GM19043 (cell line): ENCODE measurements around the gene PABPN1L.
"Not testable (repeated sequence)": the region's sequence is repeated elsewhere in the genome, so short reads cannot be mapped to it uniquely, and the experiment has no call there.

Experiments
- ATAC-seq: cut with Tn5 transposase; IDR thresholded peaks from one replicate; pipeline ENCODE4 v1.9.1; 2021; ENCODE audit warnings: low read depth; ENCODE audit not compliant: unreplicated experiment

The PABPN1L gene

DNA sequence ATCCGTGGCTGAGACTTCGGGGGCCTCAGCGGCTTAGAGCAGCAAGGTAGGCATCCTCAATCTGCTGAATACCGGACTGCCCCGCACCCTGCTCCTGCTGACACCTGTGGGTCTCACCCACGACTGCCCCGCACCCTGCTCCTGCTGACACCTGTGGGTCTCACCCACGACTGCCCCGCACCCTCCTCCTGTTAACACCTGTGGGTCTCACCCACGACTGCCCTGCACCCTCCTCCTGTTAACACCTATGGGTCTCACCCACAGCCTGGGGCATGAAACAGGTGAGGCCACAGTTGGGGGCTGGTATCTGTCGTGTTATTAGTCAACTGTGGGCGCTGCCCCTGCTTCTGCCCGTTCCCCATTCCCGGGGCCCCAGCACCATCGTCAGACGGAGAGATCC lies 36.3 kb upstream of the PABPN1L start:
- ATAC-seq, result no peak

DNA sequence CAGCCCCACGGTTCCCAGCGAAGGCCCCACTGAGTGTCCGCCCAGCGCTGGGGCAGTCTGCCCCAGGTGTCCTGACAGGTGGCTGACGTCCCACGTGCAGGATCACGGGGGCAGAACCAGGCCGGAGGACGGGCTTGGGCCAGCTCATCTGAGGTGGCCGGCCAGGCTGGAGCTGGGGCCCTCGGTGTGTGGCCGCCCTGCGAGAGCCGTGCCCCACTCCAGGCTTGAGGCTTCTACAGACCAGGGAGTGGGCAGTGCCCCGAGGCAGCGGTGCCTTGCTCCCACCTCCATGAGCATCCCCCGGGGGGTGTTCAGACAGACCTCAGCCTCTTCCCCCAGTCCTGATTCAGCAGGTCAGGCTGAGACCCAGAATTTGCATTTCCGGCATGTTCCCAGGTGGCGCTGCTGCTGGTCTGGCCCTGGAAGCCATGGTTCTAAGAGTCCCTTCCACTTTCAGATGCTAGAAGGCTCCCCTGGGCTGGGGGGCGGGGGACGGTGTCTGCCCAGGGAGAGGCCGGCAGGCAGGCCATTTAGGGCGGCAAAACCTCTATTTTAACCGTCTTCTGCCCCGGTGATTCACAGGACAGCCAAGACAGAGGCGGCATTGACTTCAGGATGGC lies 35.4 kb upstream of the PABPN1L start:
- ATAC-seq, result no peak

DNA sequence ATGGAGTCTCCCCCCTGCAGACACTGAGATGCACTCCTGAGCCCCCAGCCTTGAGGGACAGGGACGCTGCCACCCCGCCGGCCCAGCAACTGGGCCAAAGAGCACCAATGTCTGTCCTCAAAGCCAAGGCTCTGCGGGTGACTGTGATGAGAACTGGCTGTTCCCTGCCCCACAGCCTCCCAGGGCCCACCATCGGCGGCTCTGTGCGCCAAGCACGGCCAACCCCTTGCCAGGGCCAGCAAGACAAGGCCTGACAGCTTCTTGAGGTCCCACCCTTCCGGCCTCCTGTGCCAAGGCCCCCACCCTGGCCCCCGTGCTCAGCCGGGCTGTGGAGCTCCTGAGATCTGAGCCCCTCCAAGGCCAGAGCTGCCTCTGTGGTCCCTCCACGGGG lies 34.2 kb upstream of the PABPN1L start:
- no peak for ATAC-seq

DNA sequence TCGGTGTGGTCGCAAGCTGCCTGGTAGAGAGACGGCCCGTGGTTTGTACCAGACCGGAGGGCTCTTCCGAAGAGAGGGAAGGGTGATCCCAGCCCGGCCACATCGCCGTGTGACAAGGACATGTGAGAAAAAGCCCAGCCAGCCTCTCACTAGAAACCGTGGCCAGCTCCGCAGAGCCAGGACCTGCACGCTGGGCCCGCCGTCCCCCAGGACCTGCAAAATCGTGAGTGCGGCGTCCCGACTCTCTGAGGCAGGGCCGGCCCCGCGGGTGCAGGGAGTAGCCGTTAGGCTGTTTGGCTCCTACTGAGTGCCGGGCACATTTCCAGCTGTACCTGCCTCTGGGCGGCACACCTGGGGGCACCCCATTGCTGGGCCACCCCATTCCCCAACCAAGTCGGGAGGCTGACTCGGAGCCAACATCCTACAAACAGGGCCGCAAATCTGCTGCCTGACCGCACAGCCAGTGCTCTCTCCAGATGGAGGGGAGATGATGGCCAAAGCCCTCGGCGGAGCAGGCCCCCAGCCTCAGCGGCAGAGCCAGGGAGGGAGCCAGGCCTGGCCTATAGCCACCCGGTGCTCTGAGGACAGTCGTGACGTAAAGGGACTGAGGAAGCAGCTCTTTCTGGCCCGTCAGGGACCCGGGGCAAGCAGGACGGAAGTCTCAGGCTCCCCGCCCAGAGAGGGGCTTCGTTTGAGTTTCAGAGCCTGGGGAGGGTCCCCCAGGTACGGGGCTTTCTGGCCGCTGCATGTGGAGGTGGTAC lies 33.6 kb upstream of the PABPN1L start:
- no peak for ATAC-seq

DNA sequence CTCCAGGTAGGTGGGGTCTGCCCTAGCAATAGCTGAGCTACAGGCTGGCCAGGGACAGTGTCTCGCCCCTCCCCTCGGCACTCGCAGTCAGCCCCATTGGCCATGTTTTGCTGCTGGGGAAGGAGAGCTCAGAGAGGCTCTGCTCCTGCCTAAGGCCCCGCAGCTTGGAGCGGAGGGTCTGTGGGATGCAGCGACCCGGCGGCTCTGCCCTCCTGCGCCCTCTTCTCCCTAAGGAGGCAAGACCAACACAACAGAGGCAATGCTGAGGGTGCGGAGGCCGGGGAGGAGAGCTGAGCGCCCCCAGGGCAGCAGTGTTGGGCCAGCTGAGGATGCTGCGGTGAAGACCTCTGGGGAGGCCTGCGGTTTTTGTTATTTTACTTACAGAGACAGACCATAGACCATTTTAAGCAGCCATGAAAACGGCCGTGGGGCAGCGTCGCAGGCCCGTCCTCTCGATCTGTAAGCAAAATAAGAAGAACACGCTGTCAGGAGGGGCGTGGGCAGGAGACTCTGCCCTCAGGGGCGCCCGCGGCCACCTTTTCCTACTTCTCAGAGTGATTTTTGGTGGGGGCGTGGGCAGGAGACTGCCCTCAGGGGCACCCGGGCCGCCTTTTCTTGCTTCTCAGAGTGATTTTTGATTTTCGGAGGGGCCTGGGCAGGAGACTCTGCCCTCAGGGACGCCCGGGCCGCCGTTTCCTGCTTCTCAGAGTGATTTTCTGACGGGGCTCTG lies 31.4 kb upstream of the PABPN1L start:
- ATAC-seq, result no peak

DNA sequence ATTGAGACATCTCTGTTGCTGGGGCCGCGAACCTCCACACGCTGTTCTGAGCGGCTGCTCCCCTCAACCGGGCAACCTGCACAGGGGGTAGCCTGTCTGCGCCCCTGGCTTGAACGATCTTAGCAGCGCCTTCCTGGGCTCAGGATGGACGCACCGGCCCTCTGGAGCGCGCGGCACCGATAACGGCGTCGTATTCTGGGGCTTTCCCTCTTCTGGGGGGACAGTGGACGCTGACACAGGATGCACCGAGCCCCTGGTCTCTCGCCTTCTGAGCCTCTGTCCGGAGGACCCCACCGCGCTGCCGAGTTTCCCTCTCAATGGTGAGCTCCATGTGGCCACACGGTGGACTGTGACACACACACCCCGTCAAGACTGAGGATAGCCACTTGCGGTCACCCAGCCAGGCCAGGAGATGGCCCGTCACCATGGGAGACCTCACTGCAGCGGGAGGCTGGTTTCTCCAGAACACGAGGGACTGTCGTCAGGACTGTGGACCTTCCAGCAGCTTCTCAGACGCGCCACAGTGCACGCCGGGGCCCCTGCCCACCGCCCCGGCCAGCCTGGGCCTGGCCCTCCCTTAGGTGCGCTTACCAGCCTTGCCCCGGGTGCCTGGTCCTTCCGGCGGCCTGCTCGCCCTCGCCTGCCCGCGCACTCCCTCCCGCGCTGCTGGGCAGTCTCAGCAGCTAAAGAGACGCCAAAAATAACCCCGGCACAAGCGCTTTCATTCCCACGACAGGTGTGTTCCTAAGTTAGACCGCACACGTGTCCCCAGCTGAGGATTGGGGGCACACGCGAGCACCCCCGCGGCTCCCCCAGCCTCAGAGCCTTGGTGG lies 30.0 kb upstream of the PABPN1L start:
- ATAC-seq, result no peak

DNA sequence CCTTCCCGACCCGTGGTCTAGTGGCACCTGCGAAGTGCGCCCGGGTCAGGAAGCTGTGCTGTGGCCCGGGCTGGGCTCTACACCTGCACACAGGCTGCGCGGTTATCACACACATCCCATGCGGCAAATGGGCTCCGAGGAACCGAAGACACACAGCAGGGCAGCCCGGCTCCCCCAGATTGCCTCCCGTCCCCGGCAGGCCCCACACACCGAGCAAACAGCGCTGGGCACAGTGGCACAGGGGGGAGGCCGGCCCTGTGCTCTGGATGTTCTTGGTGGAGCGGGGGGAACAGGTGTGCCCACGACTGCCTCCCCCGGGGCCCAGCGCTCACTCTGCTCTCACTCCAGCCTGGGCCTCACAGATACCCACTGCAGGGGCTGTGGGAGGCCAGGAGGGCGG lies 28.9 kb upstream of the PABPN1L start:
- no peak for ATAC-seq

DNA sequence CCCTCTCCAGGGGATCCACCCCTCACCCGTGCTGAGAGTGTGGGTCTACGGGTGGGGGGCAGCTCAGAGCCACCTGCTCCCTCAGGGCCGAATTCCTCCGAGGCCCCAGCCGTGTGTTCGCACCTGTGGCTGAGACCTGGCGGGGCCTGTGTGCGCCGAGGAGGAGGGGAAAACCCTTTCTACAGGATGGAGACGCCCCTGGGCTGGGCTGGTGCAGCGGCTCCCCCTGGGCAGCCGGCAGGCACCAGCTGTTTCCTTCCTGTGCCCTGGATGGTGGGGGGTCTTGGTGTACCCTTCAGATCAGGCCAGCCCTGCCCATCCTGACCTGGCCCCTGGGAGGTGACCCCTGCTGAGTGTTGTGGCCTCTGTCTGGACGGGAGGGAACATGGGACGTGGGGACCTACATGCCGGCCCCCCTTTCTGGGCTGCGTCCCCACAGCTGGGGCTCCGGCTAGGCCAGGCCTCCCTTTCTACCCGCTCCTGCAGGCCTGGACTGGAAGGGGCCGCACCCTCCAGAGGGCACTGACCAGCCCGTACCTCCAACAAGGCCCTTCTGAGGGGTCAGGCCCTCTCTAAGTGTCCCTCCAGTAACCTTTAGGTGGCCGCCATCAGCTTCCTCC lies 28.3 kb upstream of the PABPN1L start:
- no peak for ATAC-seq

DNA sequence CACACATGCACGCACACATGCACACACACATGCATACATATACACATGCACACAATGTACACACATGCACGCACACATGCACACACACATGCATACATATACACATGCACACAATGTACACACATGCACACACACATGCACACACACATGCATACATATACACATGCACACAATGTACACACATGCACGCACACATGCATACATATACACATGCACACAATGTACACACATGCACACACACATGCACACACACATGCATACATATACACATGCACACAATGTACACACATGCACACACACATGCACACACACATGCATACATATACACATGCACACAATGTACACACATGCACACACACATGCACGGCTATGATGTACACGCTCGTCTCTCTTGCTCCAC lies 27.8 kb upstream of the PABPN1L start:
- not testable (repeated sequence) for ATAC-seq

DNA sequence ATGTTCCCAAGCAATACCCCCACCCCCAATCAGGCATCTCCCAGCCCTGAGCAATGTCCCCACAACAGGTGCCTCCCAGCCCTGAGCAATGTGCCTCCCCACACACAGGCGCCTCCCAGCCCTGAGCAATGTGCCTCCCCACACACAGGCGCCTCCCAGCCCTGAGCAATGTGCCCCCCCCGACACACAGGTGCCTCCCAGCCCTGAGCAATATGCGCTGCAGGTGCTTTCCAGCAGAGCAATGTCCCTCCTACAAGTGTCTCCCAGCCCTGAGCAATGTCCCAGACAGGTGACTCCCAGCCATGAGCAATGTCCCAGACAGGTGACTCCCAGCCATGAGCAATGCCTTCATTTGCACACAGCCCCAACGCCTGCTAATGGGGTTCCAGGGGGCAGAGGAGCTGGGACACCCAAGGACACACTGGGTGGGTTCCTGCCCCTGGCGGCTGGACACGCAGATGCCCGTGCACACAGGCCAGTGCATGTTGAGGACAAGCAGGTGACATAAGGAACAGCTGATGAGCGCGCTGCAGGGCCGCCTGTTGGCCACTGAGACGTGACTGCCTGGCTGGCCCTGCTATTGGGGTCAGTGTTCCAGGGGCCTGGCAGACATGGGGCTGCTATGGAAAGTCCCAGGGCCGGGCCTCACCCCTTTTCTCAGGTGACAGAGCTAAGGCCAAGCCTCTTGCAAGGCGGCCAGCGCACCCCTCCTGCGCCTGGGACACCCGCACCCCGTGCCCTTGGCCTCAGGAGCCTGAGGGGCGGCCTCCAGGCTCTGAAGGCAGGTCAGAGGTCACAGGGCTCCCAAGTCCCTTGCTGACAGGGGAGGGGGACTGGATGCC lies 26.9 kb upstream of the PABPN1L start:
- ATAC-seq, result no peak

DNA sequence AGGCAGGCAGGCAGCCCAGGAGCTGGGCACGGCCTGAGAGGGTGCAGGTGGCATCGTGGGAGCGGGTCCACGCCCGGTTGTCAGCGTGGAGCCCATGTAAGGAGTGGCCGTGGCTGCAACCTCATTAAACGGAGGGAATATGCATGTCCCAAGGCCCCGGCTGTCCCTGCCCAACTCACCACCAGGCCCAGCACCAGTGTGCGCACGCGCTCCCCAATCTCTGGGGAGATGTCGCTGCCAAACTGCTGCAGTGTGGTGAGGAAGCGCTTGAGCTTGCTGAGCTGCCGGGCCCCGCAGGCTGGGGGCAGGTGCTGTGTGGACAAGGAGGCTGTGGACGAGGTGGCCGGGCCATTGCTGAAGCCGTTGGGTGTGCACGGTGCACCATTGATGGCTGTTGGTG lies 25.6 kb upstream of the PABPN1L start:
- ATAC-seq, result no peak

DNA sequence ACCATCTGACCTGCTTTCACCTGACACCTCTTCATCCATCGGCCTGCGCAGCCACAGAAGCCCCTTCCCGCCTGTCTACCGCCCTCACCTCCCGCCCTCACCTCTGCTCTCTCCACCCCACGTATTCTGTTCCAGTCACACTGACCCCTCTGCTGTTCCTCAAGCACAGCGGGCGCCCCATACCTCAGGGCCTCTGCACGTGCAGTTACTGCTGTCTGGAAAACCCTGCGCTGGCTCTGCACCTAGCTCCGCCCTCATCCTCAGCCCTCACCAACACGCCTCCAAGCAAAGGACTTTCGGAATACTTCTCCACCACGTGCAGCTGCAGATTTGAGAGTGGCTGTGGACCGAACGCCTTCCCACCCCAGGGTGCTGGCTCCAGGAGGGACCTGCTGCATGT lies 24.6 kb upstream of the PABPN1L start:
- no peak for ATAC-seq

DNA sequence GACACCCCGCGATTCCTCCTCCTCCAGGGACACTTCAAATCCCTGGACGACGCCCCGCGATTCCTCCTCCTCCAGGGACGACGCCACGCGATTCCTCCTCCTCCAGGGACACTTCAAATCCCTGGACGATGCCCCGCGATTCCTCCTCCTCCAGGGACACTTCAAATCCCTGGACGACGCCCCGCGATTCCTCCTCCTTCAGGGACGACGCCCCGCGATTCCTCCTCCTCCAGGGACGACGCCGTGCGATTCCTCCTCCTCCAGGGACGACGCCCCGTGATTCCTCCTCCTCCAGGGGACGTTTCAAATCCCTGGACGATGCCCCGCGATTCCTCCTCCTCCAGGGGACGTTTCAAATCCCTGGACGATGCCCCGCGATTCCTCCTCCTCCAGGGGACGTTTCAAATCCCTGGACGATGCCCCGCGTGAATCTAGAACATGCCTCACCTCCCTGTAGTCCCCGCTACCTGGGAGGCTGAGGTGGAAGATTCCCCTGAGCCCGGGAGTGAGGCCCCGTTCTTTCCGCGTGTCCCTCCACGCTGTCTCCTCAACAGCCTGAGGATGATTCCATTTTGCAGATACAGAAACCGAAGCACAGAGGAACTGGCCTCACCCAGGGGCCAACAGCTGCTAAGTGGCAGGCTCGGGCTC lies 23.4 kb upstream of the PABPN1L start:
- not testable (repeated sequence) for ATAC-seq

DNA sequence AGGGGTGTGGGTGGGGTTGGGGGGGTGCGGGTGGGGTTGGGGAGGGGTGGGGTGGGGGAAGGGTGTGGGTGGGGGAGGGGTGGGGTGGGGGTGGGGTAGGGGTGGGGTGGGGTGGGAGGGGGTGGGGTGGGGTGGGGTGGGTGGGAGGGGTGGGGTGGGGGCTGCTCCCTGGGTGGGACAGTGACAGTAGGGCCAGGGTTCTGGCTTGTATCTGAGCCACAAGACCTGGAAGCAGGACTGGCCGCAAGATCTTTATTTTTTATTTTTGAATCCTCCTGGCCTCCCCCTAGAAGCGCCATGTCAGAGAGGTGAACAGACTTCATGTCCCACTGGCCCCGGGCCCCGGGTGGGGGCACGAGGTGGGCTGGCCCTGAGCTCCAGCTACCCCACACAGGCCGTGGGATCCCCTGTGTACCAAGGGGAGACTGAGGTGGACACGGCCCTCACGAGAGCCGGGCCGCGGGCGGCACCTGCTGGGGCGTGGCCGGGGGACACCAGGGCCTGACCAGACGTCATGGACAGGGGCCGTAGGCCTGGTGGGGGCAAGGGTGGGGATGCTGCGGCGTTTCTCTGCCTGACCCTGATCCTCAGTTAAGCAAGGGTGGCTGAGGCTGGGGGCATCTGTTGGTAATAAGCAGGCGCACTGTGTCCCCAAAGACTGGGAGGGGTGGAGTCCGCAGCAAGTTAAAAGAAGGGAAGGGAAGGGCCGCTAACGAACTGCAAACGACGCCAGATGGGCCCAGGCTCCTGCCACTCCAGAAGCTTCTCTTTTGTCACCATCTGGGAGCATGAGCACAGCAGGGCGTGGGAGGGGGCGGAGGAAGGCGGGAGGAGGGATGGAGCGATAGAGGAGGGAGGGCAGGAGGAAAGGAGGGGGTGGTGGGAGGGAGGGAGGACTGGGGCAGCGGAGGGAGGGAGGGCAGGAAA lies 22.3 kb upstream of the PABPN1L start:
- ATAC-seq, result no peak

DNA sequence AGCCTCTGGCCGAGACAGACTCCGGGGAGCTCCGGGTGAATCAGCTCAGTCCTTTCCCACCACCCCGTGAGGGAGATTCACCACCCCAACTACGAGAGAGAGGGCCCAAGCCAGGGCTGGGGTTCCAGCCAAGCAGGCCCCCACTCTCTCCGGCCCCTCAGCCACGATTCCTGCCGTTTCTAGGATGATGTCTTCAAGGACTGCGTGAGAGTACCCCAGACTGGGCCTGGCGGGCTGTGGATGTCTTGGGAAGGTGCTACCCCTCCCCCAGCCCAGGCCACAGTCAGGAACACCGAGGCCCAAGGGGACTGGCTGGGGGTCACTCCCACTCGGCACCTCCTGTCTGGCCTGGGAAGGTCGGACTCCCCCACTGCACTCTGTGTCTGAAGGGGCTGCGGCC lies 21.6 kb upstream of the PABPN1L start:
- no peak for ATAC-seq

DNA sequence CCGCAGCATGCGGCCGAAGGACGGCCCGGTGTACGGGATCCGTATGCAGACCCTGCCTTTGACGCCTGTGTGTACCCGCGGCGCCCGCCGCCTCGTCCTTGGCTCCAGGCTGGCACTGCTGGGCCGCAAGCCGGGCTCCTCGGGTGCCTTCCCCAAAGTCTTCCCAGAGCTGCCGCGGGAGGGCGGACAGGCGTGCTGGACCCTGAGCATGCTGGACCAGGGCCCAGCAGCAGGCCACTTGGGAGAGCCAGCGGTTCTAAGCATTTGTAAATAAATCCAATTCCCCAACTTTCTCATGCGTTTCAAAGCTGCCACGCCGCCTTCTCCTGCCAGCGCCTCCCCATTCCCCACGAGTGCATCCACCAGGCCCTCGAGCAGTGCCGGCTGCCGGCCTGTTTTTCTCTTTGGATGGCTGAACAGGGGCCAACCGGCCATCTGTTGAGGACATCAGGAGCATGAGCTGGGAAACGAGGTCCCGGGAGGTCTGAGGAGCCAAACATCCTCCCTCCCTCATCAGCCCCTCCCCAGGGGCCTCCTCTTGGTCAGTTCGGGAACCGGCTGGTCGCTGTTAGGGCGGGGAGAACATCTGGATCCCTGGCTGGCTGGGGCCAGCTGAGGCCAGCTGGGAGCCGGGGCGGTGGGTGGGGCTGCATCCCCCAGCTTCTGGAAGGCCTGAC lies 20.5 kb upstream of the PABPN1L start:
- ATAC-seq, result no peak

DNA sequence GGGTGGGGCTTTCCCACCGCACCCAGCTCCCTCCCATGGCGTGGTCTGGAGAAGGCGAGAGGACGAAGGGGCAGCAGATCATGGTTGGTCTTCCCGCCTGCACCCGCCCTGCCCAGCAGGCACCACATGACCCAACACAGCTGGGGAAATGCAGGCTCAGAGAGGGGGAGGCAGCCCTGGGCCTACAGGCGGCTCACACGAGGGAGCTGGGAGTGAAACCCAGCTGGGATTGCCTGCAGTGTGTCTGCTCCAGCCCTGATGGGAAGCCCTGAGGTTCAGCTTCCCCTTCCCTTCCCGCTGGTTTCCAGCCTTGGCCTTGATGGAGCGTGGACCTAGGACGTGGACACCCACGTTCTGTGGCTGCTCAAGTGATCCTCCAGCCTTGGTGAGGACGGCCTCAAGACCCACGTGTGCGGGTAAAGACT lies 20.0 kb upstream of the PABPN1L start:
- no peak for ATAC-seq
